ENCODE measurements around the gene RALGPS1. TPM values are rescaled to one million over a fixed set of nuclear protein-coding genes. Genes with fewer than 3 reads are reported as not detected.

The RALGPS1 gene
- total RNA-seq, 1 donor from 2014 or later, result 15.1 TPM

GRCh38 chr9:127084076-127085039, 169.8 kb downstream of the RALGPS1 start:
- ATAC-seq, result no peak
- intact Hi-C loops (cut with DNase I), result no loop called here
- DNase-seq (ENCODE audit: low spot score), result no peak

- intact Hi-C loops (cut with DNase I), result no loop called here
- DNase-seq (ENCODE audit: low spot score) (no peak), ATAC-seq (no peak)
These were observed 170.6 kb downstream of the RALGPS1 start for GRCh38 chr9:127085186-127085585.

GRCh38 chr9:127086771-127087170, 172.2 kb downstream of the RALGPS1 start:
- ATAC-seq, result no peak
- intact Hi-C loops (cut with DNase I), result no loop called here
- DNase-seq (ENCODE audit: low spot score), result no peak

GRCh38 chr9:127087411-127087810, 172.8 kb downstream of the RALGPS1 start:
- DNase-seq (ENCODE audit: low spot score) (no peak), ATAC-seq (no peak)
- intact Hi-C loops (cut with DNase I), result no loop called here

- DNase-seq (ENCODE audit: low spot score) (no peak), ATAC-seq (no peak)
These were observed 173.3 kb downstream of the RALGPS1 start for GRCh38 chr9:127087836-127088235.

GRCh38 chr9:127088724-127089615, 174.4 kb downstream of the RALGPS1 start:
- DNase-seq (ENCODE audit: low spot score) (no peak), ATAC-seq (peak; percentile 56)
- intact Hi-C loops (cut with DNase I), result no loop called here

More at GRCh38 chr9:127087836-127088235, 173.3 kb downstream of the RALGPS1 start:
- intact Hi-C loops (cut with DNase I), result no loop called here

- ATAC-seq (peak; percentile 77), DNase-seq (ENCODE audit: low spot score) (no peak)
- intact Hi-C loops (cut with DNase I), result no loop called here
These were observed 175.1 kb downstream of the RALGPS1 start for GRCh38 chr9:127089631-127090081.

- no peak for DNase-seq (ENCODE audit: low spot score)
- ATAC-seq, result peak; percentile 3
- intact Hi-C loops (cut with DNase I), result no loop called here
These were observed 175.9 kb downstream of the RALGPS1 start for GRCh38 chr9:127090341-127090985.

- no peak for ATAC-seq
- intact Hi-C loops (cut with DNase I), result no loop called here
- DNase-seq (ENCODE audit: low spot score), result no peak
These were observed 176.9 kb downstream of the RALGPS1 start for GRCh38 chr9:127091526-127091925.

- DNase-seq (ENCODE audit: low spot score) (no peak), ATAC-seq (no peak)
- intact Hi-C loops (cut with DNase I), result no loop called here
These were observed 177.5 kb downstream of the RALGPS1 start for GRCh38 chr9:127092041-127092608.

GRCh38 chr9:127093319-127094020, 178.9 kb downstream of the RALGPS1 start:
- no peak for ATAC-seq
- intact Hi-C loops (cut with DNase I), result no loop called here
- no peak for DNase-seq (ENCODE audit: low spot score)

GRCh38 chr9:127095411-127095810, 180.8 kb downstream of the RALGPS1 start:
- DNase-seq (ENCODE audit: low spot score), result no peak
- peak; percentile 65 for ATAC-seq
- intact Hi-C loops (cut with DNase I), result no loop called here

- ATAC-seq, result peak; percentile 58
- no peak for DNase-seq (ENCODE audit: low spot score)
- intact Hi-C loops (cut with DNase I), result no loop called here
These were observed 181.6 kb downstream of the RALGPS1 start for GRCh38 chr9:127096208-127096607.

GRCh38 chr9:127097683-127098082, 183.1 kb downstream of the RALGPS1 start:
- intact Hi-C loops (cut with DNase I), result no loop called here
- no peak for ATAC-seq
- no peak for DNase-seq (ENCODE audit: low spot score)

GRCh38 chr9:127098916-127099553, 184.5 kb downstream of the RALGPS1 start:
- peak; percentile 61 for DNase-seq (ENCODE audit: low spot score)
- peak; percentile 43 for ATAC-seq
- intact Hi-C loops (cut with DNase I), result no loop called here

- ATAC-seq (no peak), DNase-seq (ENCODE audit: low spot score) (no peak)
- intact Hi-C loops (cut with DNase I), result no loop called here
These were observed 185.1 kb downstream of the RALGPS1 start for GRCh38 chr9:127099664-127100063.

GRCh38 chr9:127102176-127102575, 187.6 kb downstream of the RALGPS1 start:
- intact Hi-C loops (cut with DNase I), result no loop called here
- DNase-seq (ENCODE audit: low spot score) (no peak), ATAC-seq (no peak)

GRCh38 chr9:127102788-127103187, 188.2 kb downstream of the RALGPS1 start:
- peak; percentile 44 for DNase-seq (ENCODE audit: low spot score)
- intact Hi-C loops (cut with DNase I), result no loop called here
- ATAC-seq, result no peak

Measured in sciatic nerve (tissue), 2 donors.